Measurements from ENCODE around the gene SDF2.
A peak's percentile ranks its signal among the peaks of the same experiment; 100 is the strongest.
"Not testable (repeated sequence)": the region's sequence is repeated elsewhere in the genome, so short reads cannot be mapped to it uniquely, and the experiment has no call there.

The SDF2 gene

DNA sequence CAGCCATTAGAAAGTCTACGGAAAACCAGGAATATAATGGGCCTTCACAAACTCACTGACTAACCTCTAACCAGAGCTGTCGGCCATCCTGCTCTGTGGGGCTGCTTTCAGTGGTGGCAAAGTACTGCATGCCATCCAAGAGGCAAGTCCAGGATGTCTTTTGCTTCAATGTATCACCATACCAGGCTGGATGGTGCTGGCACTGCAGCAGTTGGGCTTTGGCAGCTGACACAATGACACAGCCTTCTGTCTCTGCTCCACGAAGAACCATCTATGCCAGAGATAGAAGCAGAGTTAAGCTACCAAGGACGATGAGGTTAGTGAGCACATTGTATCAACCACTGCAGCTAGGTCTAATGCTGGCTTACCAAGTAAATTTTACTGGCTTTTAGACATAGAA, 38.0 kb downstream of the SDF2 start:
- no peak for DNase-seq

DNA sequence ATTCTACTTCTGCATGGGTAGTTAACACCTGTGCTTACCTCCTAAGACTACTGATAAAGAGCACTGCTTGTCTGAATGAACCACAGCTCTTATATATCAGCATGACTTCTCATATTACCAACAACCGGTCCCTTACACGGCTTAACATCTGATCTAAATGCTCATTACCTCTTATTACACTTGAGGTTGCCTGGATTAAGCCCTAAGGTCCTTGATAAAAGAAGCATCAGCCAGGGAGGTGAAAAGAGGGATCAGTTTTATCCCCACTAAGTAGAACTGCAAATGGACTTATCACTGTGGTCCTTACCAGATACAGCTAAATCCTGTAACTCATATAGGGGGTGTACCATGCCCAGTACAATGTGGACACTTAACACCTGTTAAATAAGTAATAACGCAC, 39.5 kb downstream of the SDF2 start:
- no peak for DNase-seq

GRCh38 chr17:28620010-28620409, 41.7 kb downstream of the SDF2 start:
- DNase-seq: no peak

GRCh38 chr17:28618464-28618863, 43.2 kb downstream of the SDF2 start:
- no peak for DNase-seq

GRCh38 chr17:28616281-28616680, 45.4 kb downstream of the SDF2 start:
- no peak for DNase-seq

DNA sequence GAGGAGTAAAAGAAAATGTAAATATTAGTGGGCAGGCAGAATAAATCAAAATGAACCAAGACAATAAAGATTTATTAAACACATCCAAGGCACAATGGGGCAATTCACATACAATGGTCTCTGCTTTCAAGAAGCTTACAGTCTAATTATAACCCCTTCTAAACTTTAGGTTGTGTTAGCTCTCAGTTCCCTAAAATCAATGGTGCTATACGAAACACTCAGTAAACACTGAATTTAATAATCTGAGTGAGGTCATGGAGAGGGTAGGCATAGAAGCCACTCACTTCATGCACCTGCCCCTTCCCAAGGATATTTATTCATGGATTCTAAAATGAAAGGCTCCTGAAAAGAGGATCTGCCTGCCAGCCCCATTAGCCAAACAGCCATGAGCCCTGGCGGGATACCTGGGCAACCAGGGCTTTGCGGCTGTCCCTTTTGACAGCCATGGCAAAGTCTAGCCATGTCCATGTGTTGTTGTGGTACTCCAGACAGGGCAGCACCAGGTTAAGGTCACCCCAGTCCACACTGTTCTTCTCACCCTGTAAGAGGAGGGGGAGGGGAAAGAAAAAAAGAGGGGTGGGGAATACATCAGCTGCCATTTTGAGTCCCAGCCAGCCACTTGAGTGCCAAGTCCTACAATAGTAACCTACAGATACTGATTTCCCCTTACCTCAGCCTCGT, 46.3 kb downstream of the SDF2 start:
- DNase-seq: no peak

- no peak for DNase-seq
Measured at GRCh38 chr17:28613931-28614381, 47.8 kb downstream of the SDF2 start, which contains the start of gene RSKR. Gene RSKR, minus strand, starts transcription at chr17:28614185. Its CDS starts 24 bp downstream, at chr17:28614161.

- peak; percentile 75 for DNase-seq
Measured at GRCh38 chr17:28612936-28613872, 48.5 kb downstream of the SDF2 start.

- DNase-seq: no peak
Measured at GRCh38 chr17:28612531-28612930, 49.2 kb downstream of the SDF2 start.

DNA sequence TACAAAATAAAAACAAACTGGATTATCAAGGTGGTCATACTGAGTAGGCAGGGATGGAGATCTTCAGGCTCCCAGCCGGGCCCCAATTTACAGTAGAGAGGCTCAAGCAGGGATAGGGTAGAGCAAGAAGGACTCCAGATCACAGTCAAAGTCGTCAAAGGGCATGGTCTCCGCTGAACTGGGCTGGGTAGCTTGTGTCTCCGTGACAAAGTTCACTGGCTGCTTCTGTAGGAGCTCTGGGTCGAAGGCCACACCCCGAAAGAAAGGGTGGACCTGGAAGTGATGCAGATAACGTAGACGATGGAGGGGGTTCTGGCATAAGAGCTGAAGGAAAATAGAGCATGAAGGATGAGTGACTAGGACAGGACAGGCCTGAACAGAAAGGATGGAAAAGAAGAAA, 51.3 kb downstream of the SDF2 start:
- DNase-seq: no peak

- DNase-seq: not testable (repeated sequence)
Measured at GRCh38 chr17:28604031-28604430, 57.7 kb downstream of the SDF2 start.

GRCh38 chr17:28599311-28600184, 62.2 kb downstream of the SDF2 start:
- DNase-seq: no peak

DNA sequence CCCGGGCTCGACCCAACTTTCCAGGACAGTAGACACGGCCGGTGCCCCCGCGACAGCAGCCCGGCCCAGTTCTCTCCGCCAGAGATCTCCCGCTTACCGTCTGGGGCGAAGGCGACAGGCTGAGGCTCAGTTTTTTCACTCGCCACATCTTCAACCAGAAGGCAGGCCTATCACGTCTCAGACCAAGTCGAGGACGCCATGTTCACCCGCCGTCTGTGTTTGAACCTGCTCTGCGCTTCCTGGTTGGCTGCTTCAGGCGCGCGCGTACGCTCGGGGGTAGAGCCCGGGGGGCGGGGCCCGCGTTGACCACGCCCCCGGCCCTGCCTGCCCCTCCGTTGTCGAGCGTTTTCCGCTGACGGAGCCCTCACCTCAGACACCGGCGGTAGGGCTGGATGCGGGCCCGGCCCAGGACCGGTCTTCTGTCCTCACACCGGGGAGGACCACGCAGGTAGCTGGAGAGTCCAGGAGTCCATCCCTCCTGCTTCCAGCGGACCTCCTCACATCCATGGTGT, 62.9 kb downstream of the SDF2 start, which contains the start of gene SPAG5:
SPAG5 (minus strand) TSS at position 227 of the 512 bp plus-strand sequence; CDS start at position 148, 79 bp downstream.
- peak; percentile 97 for DNase-seq

GRCh38 chr17:28598389-28598788, 63.3 kb downstream of the SDF2 start:
- DNase-seq: no peak
